C4-2B (cell line): ENCODE measurements around the gene C11orf21.

Experiments used
- ZFX ChIP-seq: fragments of 450-650 bp; IDR thresholded peaks from 2 replicates; pipeline ENCODE4 v1.6.1; 2017
- TF ChIP-seq, protein P1 (sequence below): fragments of 450-650 bp; conservative IDR thresholded peaks from 2 replicates; pipeline ENCODE4 v1.5.1; 2017; ENCODE audit warnings: mild to moderate bottlenecking

DNA sequence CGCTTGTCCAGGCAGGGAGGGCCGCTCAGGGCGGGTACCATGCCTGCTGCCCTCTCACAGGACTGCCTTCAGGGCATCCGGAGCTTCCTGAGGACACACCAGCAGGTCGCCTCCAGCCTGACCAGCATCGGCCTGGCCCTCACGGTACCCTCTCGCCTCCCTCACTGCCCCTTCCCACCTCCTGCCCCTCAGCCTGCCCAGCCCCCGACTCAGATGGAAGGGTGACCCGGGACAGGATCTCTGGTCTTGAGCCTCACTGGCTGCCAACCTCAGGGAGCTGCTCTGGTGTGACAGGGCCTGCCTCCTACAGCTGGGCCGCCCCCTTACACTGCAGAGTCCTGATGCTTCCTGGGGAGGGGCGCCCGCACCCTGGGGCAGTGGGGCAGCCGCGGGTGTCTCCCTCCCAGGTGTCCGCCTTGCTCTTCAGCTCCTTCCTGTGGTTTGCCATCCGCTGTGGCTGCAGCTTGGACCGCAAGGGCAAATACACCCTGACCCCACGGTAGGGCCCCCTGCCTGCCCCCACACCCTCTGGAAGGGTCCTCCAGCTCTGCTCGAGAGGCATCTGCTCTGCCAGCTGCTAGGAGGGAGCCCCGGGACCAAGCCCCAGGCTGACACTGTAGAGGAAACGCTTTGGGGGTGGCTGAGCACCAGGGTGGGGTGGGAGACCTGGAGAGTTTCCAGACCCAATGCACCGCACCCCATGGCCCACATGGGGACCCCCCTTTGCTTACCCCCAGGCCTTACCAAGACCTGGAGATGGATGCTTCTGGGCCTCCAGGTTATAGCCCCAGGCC lies 14.6 kb upstream of the C11orf21 start:
- TF ChIP-seq, protein P1, sequence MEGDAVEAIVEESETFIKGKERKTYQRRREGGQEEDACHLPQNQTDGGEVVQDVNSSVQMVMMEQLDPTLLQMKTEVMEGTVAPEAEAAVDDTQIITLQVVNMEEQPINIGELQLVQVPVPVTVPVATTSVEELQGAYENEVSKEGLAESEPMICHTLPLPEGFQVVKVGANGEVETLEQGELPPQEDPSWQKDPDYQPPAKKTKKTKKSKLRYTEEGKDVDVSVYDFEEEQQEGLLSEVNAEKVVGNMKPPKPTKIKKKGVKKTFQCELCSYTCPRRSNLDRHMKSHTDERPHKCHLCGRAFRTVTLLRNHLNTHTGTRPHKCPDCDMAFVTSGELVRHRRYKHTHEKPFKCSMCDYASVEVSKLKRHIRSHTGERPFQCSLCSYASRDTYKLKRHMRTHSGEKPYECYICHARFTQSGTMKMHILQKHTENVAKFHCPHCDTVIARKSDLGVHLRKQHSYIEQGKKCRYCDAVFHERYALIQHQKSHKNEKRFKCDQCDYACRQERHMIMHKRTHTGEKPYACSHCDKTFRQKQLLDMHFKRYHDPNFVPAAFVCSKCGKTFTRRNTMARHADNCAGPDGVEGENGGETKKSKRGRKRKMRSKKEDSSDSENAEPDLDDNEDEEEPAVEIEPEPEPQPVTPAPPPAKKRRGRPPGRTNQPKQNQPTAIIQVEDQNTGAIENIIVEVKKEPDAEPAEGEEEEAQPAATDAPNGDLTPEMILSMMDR: no peak
- TF ChIP-seq ZFX: no peak
